KMS-11 (cell line): ENCODE results near the gene EFCC1.

Source experiments
- H2AFZ ChIP-seq: fragments of 200-600 bp; sonication (generic); 2 replicates; pipeline ENCODE4 v1.6.1; 2016; ENCODE audit warnings: antibody characterized with exemption, mixed run types, low read depth
- H3K27ac ChIP-seq: fragments of 200-600 bp; sonication (generic); 2 replicates; pipeline ENCODE4 v1.6.1; 2016; ENCODE audit warnings: mild to moderate bottlenecking, mixed run types
- H3K27me3 ChIP-seq: fragments of 200-600 bp; sonication (generic); 2 replicates; pipeline ENCODE4 v1.6.1; 2017; ENCODE audit warnings: mild to moderate bottlenecking, low read depth, mixed run types, moderate library complexity; ENCODE audit not compliant: insufficient read depth
- H3K36me3 ChIP-seq: fragments of 200-600 bp; sonication (generic); 2 replicates; pipeline ENCODE4 v1.6.1; 2017; ENCODE audit warnings: mild to moderate bottlenecking, mixed run types; ENCODE audit not compliant: insufficient read depth
- H3K4me1 ChIP-seq: fragments of 200-600 bp; sonication (generic); 2 replicates; pipeline ENCODE4 v1.6.1; 2016; ENCODE audit warnings: mild to moderate bottlenecking, low read depth, mixed run types; ENCODE audit not compliant: poor library complexity, severe bottlenecking
- H3K4me2 ChIP-seq: fragments of 200-600 bp; sonication (generic); 2 replicates; pipeline ENCODE4 v1.7.0; 2016; ENCODE audit warnings: mild to moderate bottlenecking, mixed run types
- H3K4me3 ChIP-seq: fragments of 200-600 bp; sonication (generic); IDR thresholded peaks from 2 replicates; pipeline ENCODE4 v1.6.1; 2017; ENCODE audit warnings: low read depth, low read length, mixed read lengths; ENCODE audit not compliant: insufficient read depth
- H3K79me2 ChIP-seq: fragments of 200-600 bp; sonication (generic); 2 replicates; pipeline ENCODE4 v1.6.1; 2016; ENCODE audit warnings: low read depth, mixed run types; ENCODE audit not compliant: insufficient read depth
- H3K9ac ChIP-seq: fragments of 200-600 bp; sonication (generic); 2 replicates; pipeline ENCODE4 v1.6.1; 2016; ENCODE audit warnings: mild to moderate bottlenecking, mixed run types
- H4K20me1 ChIP-seq: fragments of 200-600 bp; sonication (generic); 2 replicates; pipeline ENCODE4 v1.6.1; 2016; ENCODE audit warnings: mild to moderate bottlenecking, mixed run types; ENCODE audit not compliant: insufficient read depth
- TF ChIP-seq, protein P1 (sequence below): fragments of 200-600 bp; sonication (generic); conservative IDR thresholded peaks from 2 replicates; pipeline ENCODE4 v1.6.1; 2017; ENCODE audit warnings: low read depth, mild to moderate bottlenecking, antibody characterized with exemption, low read length, moderate library complexity, mixed read lengths

EFCC1 gene

DNA sequence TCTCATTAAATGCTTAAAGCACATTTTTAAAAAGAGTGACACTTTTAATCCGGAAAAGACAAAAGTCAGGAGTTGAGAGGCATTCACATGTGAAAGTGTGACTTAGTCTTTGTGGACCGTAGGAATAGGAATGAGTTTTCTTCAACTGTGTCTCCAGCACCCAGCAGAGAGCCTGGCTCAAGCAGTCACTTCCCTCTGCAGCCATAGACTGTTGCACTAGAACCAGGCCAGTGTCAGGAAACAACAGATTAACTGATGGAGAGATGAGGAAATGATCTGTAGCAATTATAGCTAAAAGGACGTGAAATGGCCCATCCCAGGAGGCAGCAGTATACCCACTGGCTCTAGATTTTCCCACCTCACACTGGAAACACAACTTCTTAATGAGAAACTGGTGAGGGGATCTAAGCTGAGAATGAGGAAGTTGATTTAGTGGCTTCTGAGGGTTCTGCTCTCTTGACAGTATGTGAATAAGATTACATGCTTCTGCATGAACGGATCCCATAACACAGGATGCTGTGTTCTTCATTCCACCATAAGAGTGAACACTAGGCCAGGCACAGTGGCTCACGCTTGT lies 27.0 kb upstream of the EFCC1 start:
- H2AFZ ChIP-seq: no peak overlapping the region
- H3K4me2 ChIP-seq: no peak overlapping the region
- TF ChIP-seq, protein P1, sequence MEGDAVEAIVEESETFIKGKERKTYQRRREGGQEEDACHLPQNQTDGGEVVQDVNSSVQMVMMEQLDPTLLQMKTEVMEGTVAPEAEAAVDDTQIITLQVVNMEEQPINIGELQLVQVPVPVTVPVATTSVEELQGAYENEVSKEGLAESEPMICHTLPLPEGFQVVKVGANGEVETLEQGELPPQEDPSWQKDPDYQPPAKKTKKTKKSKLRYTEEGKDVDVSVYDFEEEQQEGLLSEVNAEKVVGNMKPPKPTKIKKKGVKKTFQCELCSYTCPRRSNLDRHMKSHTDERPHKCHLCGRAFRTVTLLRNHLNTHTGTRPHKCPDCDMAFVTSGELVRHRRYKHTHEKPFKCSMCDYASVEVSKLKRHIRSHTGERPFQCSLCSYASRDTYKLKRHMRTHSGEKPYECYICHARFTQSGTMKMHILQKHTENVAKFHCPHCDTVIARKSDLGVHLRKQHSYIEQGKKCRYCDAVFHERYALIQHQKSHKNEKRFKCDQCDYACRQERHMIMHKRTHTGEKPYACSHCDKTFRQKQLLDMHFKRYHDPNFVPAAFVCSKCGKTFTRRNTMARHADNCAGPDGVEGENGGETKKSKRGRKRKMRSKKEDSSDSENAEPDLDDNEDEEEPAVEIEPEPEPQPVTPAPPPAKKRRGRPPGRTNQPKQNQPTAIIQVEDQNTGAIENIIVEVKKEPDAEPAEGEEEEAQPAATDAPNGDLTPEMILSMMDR: no peak

DNA sequence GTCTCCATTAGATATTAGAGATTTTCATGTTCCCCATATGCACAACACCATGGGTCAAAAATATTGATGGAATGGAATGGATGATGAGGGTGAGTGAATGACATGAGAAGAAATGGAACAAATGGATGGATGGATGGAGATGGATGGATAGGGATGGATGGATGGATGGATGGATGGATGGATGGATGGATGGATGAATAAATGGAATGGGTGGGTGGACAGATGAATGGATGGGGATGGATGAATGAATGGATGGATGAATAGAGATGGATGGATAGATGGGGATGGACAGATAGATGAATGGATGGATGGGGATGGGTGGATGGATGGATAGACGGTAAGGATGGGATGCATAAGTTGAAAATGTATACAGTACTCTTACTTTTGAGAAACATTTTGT lies 25.8 kb upstream of the EFCC1 start:
- Histone ChIP-seq H3K27me3 (no peaks in the 10 kb centered on the region), H2AFZ (no peak overlapping the region), H3K9ac (no peak overlapping the region), H3K4me2 (no peak overlapping the region), H3K27ac (no peak overlapping the region), H3K4me1 (peaks cover 8% of the 10 kb centered on the region), H3K4me3 (no peak overlapping the region), H3K79me2 (no peaks in the 10 kb centered on the region), H3K36me3 (no peaks in the 10 kb centered on the region), H4K20me1 (no peaks in the 10 kb centered on the region)
- TF ChIP-seq, protein P1: no peak

More for the DNA sequence above, 27.0 kb upstream of the EFCC1 start:
- Histone ChIP-seq H4K20me1 (no peaks in the 10 kb centered on the region), H3K27ac (no peak overlapping the region), H3K27me3 (no peaks in the 10 kb centered on the region), H3K79me2 (no peaks in the 10 kb centered on the region), H3K36me3 (no peaks in the 10 kb centered on the region), H3K4me3 (no peak overlapping the region), H3K4me1 (peaks cover 8% of the 10 kb centered on the region), H3K9ac (no peak overlapping the region)

DNA sequence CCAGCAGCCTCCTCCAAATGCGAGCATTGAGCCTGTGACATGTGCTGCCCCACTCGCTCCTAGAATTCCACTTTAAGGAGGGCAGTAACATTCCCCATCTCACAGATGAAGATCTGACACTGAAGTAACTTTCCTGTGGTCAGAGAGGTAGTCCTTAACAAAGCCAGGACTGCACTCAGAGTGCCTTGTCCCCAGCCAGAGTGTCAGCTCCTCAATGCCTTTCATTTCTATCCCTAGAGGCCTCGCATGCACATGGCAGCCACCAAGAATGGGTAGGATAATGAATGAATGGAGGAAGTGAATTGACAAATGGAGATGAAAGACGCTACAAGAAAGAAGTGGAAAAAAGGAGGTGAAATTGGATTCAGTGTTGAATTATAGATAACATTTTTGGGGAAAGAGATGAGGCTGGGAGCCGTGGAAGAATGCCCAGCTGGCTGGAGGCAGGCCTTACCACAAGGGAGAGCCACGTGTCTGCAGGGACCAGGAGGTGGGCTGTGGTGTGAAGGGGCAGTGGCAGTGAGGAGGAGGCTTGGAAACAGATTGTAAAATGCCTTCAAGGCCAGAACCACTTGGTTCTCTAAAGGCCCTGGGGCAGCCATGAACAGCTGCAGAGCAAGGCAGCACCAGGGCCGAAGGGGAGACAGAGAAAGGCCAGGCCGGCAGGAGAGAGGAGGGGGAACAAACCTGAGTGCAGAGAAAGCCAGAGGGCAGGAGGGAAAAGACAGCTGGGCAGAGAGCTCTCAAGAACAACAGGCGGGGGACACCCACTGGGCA lies 17.6 kb upstream of the EFCC1 start:
- no peaks in the 10 kb centered on the region for H3K36me3 ChIP-seq
- H2AFZ ChIP-seq: no peak overlapping the region
- no peak overlapping the region for H3K9ac ChIP-seq
- H3K27me3 ChIP-seq: no peaks in the 10 kb centered on the region
- H3K4me3 ChIP-seq: no peak overlapping the region
- H3K79me2 ChIP-seq: no peaks in the 10 kb centered on the region
- no peaks in the 10 kb centered on the region for H3K4me1 ChIP-seq
- H3K4me2 ChIP-seq: no peak overlapping the region
- TF ChIP-seq, protein P1: no peak
- H4K20me1 ChIP-seq: no peaks in the 10 kb centered on the region
- no peak overlapping the region for H3K27ac ChIP-seq

DNA sequence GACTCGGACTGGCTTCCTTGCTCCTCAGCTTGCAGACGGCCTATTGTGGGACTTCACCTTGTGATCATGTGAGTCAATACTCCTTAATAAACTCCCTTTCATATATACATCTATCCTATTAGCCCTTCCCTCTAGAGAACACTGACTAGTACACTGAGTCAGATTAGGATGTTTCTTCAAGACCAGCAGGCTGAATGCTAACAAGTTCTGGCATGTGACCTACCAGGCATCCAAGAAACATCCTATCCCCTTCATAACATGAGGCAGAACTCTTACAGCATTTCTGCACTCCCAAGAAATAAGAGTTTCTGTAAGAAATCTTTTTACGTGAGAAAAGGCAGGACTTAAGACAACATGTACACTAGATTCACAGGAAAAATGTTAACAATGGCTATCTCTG lies 16.5 kb upstream of the EFCC1 start:
- H3K4me2 ChIP-seq: no peak overlapping the region
- H3K27me3 ChIP-seq: no peaks in the 10 kb centered on the region
- no peak overlapping the region for H3K27ac ChIP-seq
- H3K79me2 ChIP-seq: no peaks in the 10 kb centered on the region
- H4K20me1 ChIP-seq: no peaks in the 10 kb centered on the region
- H2AFZ ChIP-seq: no peak overlapping the region
- H3K9ac ChIP-seq: no peak overlapping the region
- H3K4me3 ChIP-seq: no peak overlapping the region
- no peaks in the 10 kb centered on the region for H3K4me1 ChIP-seq
- TF ChIP-seq, protein P1: no peak
- no peaks in the 10 kb centered on the region for H3K36me3 ChIP-seq
